ENCODE results near the gene IRF2BP1. TPM values are rescaled to one million over a fixed set of nuclear protein-coding genes. Genes with fewer than 3 reads are reported as not detected.

Gene IRF2BP1
- total RNA-seq, 1 experiment from 2014 or later, result 36.9 TPM

GRCh38 chr19:45866400-45867176 is 19.4 kb downstream of the IRF2BP1 start:
- H3K36me3 Mint-ChIP-seq (ENCODE audit: insufficient read depth, unreplicated experiment), result peaks cover 55% of the 10 kb centered on the region
- no peak for TF ChIP-seq CTCF (IDR thresholded peaks at IDR 0.05; ENCODE audit: unreplicated experiment)
- no TSS peak for BruUV-seq (replicated peaks)
- no peaks in the 10 kb centered on the region for H3K27me3 Mint-ChIP-seq (ENCODE audit: unreplicated experiment)
- DNase-seq, result no peak
- peak overlapping the region; percentile 15 for H3K27ac Mint-ChIP-seq (ENCODE audit: unreplicated experiment)
- H3K9me3 Mint-ChIP-seq (ENCODE audit: low read depth, unreplicated experiment), result no peaks in the 10 kb centered on the region
- peak overlapping the region; percentile 28 for H3K4me3 Mint-ChIP-seq (ENCODE audit: low read depth, unreplicated experiment)
- intact Hi-C loops (cut with micrococcal nuclease; ENCODE audit: unreplicated experiment), result no loop called here
- CTCF ChIA-PET, result interaction anchor here (1.0 kb wide), 1 partner anchor 15 kb away, joined by 8 read pairs; no protein-coding TSS in a partner anchor
- peaks cover 48% of the 10 kb centered on the region for H3K4me1 Mint-ChIP-seq (ENCODE audit: low read depth, unreplicated experiment)

GRCh38 chr19:45865269-45865948 is 20.5 kb downstream of the IRF2BP1 start:
- intact Hi-C loops (cut with micrococcal nuclease; ENCODE audit: unreplicated experiment), result no loop called here
- no TSS peak for BruUV-seq (replicated peaks)
- Mint-ChIP-seq H3K27me3 (ENCODE audit: unreplicated experiment) (no peaks in the 10 kb centered on the region), H3K4me3 (ENCODE audit: low read depth, unreplicated experiment) (peak overlapping the region; percentile 98), H3K4me1 (ENCODE audit: low read depth, unreplicated experiment) (peaks cover 48% of the 10 kb centered on the region), H3K36me3 (ENCODE audit: insufficient read depth, unreplicated experiment) (peaks cover 55% of the 10 kb centered on the region), H3K9me3 (ENCODE audit: low read depth, unreplicated experiment) (no peaks in the 10 kb centered on the region), H3K27ac (ENCODE audit: unreplicated experiment) (peak overlapping the region; percentile 28)
- no peak for TF ChIP-seq CTCF (IDR thresholded peaks at IDR 0.05; ENCODE audit: unreplicated experiment)
- no peak for DNase-seq
- CTCF ChIA-PET, result interaction anchor here (3.6 kb wide), 1 partner anchor 16 kb away, joined by 56 read pairs; no protein-coding TSS in a partner anchor

- Mint-ChIP-seq H3K9me3 (ENCODE audit: low read depth, unreplicated experiment) (no peaks in the 10 kb centered on the region), H3K4me3 (ENCODE audit: low read depth, unreplicated experiment) (peak overlapping the region; percentile 98), H3K27ac (ENCODE audit: unreplicated experiment) (peak overlapping the region; percentile 25), H3K27me3 (ENCODE audit: unreplicated experiment) (no peaks in the 10 kb centered on the region), H3K4me1 (ENCODE audit: low read depth, unreplicated experiment) (peaks cover 48% of the 10 kb centered on the region), H3K36me3 (ENCODE audit: insufficient read depth, unreplicated experiment) (peaks cover 59% of the 10 kb centered on the region)
- no TSS peak for BruUV-seq (replicated peaks)
- CTCF ChIA-PET, result interaction anchor here (0.7 to 3.6 kb wide), 8 partner anchors 17 to 213 kb away, joined by 3 to 56 read pairs (median 4); partner anchors contain the start of genes IRF2BP1, MYPOP and SIX5
- intact Hi-C loops (cut with micrococcal nuclease; ENCODE audit: unreplicated experiment), result loop anchor here (1.0 kb wide), 1 partner anchor 18 kb away; no protein-coding TSS in a partner anchor
- TF ChIP-seq CTCF (IDR thresholded peaks at IDR 0.05; ENCODE audit: unreplicated experiment), result no peak
- no peak for DNase-seq
Measured at GRCh38 chr19:45864629-45865082, 21.3 kb downstream of the IRF2BP1 start.

GRCh38 chr19:45863840-45864628 is 21.9 kb downstream of the IRF2BP1 start, which contains the start of gene FOXA3:
TSS of gene FOXA3 (plus strand) at chr19:45864326. CDS start at chr19:45864457, 131 bp downstream.
- H3K27me3 Mint-ChIP-seq (ENCODE audit: unreplicated experiment), result no peaks in the 10 kb centered on the region
- DNase-seq, result peak; percentile 92
- CTCF ChIA-PET, result interaction anchor here (0.6 to 3.6 kb wide), 21 partner anchors 12 to 1484 kb away, joined by 3 to 56 read pairs (median 4); partner anchors contain the start of genes CCDC61, IRF2BP1, MYPOP and SIX5

More at GRCh38 chr19:45863840-45864628, 21.9 kb downstream of the IRF2BP1 start, which contains the start of gene FOXA3:
- BruUV-seq (replicated peaks), result no TSS peak
- Mint-ChIP-seq H3K4me3 (ENCODE audit: low read depth, unreplicated experiment) (peak within 1 kb of the TSS; percentile 98), H3K4me1 (ENCODE audit: low read depth, unreplicated experiment) (peaks cover 48% of the 10 kb centered on the region), H3K36me3 (ENCODE audit: insufficient read depth, unreplicated experiment) (peaks cover 65% of the 10 kb centered on the region), H3K27ac (ENCODE audit: unreplicated experiment) (peak within 1 kb of the TSS; percentile 96), H3K9me3 (ENCODE audit: low read depth, unreplicated experiment) (no peaks in the 10 kb centered on the region)
- intact Hi-C loops (cut with micrococcal nuclease; ENCODE audit: unreplicated experiment), result loop anchor here (1.0 kb wide), 1 partner anchor 18 kb away; no protein-coding TSS in a partner anchor
- peak; percentile 94 for TF ChIP-seq CTCF (IDR thresholded peaks at IDR 0.05; ENCODE audit: unreplicated experiment)
